ENCODE data around the gene AMHR2.

Gene AMHR2

GRCh38 chr12:53453953-53454640 is 30.4 kb downstream of the AMHR2 start:
- no peak for DNase-seq

GRCh38 chr12:53454707-53455106 is 31.1 kb downstream of the AMHR2 start:
- DNase-seq = no peak

GRCh38 chr12:53456654-53457366 is 33.2 kb downstream of the AMHR2 start:
- no peak for DNase-seq

- DNase-seq = no peak
These were observed 35.4 kb downstream of the AMHR2 start for GRCh38 chr12:53459097-53459496.

GRCh38 chr12:53461059-53461458 is 37.4 kb downstream of the AMHR2 start:
- no peak for DNase-seq

- no peak for DNase-seq
These were observed 37.9 kb downstream of the AMHR2 start for GRCh38 chr12:53461591-53461990.

GRCh38 chr12:53462935-53463334 is 39.3 kb downstream of the AMHR2 start:
- no peak for DNase-seq

- no peak for DNase-seq
These were observed 40.3 kb downstream of the AMHR2 start for GRCh38 chr12:53463802-53464560.

GRCh38 chr12:53464685-53465418 is 41.2 kb downstream of the AMHR2 start:
- DNase-seq = no peak

- no peak for DNase-seq
These were observed 42.0 kb downstream of the AMHR2 start for GRCh38 chr12:53465679-53466078.

GRCh38 chr12:53466640-53467039 is 43.0 kb downstream of the AMHR2 start:
- no peak for DNase-seq

- DNase-seq = no peak
These were observed 43.4 kb downstream of the AMHR2 start for GRCh38 chr12:53467082-53467481.

GRCh38 chr12:53467880-53468279 is 44.2 kb downstream of the AMHR2 start:
- no peak for DNase-seq

GRCh38 chr12:53468282-53468681 is 44.6 kb downstream of the AMHR2 start:
- no peak for DNase-seq

GRCh38 chr12:53472056-53472582 is 48.5 kb downstream of the AMHR2 start:
- no peak for DNase-seq

- DNase-seq = no peak
These were observed 50.4 kb downstream of the AMHR2 start for GRCh38 chr12:53474077-53474476.

- DNase-seq = no peak
These were observed 51.2 kb downstream of the AMHR2 start for GRCh38 chr12:53474819-53475218.

GRCh38 chr12:53476769-53477209 is 53.1 kb downstream of the AMHR2 start:
- DNase-seq = peak; percentile 12 to 18

GRCh38 chr12:53478865-53479264 is 55.2 kb downstream of the AMHR2 start:
- DNase-seq = no peak

GRCh38 chr12:53479331-53479730 is 55.7 kb downstream of the AMHR2 start:
- DNase-seq = no peak

- DNase-seq = no peak
These were observed 57.1 kb downstream of the AMHR2 start for GRCh38 chr12:53480491-53481442.

Data from SHP77 (cell line).